KBM-7 (cell line): ENCODE data around the gene UCP2.

Experiments used
- DNase-seq: peaks from one replicate; pipeline ENCODE4 v3.0.0-alpha.2; 2015
- in situ Hi-C: fragments of 300-500 bp; cut with MboI; formaldehyde crosslinking; loops from 2 replicates; pipeline ENCODE4 v1.14.3; 2020; ENCODE audit warnings: low sequenced_read_pairs, low pct_unique_long_range_greater_than_20kb, mixed read lengths

UCP2 gene, protein sequence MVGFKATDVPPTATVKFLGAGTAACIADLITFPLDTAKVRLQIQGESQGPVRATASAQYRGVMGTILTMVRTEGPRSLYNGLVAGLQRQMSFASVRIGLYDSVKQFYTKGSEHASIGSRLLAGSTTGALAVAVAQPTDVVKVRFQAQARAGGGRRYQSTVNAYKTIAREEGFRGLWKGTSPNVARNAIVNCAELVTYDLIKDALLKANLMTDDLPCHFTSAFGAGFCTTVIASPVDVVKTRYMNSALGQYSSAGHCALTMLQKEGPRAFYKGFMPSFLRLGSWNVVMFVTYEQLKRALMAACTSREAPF

DNA sequence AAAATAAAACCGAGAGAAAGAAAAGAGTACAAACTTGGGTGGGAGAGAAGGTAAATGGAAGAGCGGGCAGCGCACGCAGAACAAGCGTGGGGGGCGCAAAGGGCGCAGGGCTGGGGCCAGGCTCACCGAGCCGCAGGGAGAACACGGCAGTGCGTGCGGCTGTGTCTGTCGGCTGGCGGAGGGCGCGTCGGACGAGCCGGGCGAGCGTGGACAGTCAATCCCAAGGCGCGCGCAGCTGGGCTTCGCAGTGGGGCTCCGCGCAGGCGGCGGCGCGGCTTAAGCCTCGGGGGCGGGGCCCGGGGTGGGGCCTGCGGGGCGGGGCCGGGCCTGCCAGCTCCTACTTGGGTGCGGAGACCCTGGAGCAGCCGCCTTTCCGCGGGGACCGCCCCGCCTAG lies at the start of gene UCP2:
Gene UCP2 (minus strand): TSS at position 249 of the 395 bp plus-strand sequence. CDS start 4,465 bp downstream, outside the sequence.
- in situ Hi-C loops = no loop called here

DNA sequence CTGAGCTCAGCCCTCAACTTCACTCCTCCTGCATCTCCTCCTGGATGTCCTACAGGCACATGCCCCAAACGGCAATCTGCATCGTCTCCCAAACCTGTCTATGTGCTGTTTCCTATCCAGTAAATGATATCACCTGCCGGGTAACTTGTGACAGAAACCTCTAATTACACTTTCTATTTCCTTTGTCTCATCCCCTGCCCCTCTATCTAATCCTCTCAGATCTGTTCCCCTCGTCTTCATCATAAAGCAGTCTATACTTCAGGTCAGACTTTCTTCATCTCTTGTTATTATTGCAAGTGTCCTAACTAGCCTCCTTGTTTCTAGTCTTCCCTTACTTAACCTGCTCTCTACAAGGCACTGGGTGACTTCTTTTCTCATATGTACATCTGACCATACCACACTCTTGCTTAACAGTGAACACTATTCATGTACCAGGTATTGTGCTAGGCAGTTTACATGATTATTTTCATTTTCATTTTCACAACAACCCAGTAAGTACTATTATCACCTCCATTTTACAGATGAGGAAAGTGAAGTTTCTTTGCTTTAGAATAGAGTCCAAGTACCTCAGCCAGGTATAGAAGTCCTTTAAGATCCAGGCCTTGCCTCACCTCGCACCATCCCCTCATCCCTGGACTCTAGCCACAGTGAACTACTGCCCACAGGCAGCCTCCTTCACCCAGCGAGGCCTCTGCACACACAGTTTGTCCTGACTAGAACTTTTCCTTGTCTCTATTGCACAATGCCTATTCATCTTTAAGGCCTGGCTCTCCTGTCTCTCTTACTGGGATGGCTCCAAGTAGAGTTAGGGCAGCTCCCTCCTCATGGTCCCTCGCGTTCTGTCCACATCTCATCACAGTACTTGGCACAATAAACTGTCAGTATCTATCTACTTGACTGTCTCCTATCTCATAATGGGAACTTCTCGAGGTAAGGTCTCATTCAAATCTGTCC lies 48.4 kb upstream of the UCP2 start:
- in situ Hi-C loops = no loop called here
- DNase-seq = no peak

More for the DNA sequence above, at the start of gene UCP2:
- DNase-seq = no peak

DNA sequence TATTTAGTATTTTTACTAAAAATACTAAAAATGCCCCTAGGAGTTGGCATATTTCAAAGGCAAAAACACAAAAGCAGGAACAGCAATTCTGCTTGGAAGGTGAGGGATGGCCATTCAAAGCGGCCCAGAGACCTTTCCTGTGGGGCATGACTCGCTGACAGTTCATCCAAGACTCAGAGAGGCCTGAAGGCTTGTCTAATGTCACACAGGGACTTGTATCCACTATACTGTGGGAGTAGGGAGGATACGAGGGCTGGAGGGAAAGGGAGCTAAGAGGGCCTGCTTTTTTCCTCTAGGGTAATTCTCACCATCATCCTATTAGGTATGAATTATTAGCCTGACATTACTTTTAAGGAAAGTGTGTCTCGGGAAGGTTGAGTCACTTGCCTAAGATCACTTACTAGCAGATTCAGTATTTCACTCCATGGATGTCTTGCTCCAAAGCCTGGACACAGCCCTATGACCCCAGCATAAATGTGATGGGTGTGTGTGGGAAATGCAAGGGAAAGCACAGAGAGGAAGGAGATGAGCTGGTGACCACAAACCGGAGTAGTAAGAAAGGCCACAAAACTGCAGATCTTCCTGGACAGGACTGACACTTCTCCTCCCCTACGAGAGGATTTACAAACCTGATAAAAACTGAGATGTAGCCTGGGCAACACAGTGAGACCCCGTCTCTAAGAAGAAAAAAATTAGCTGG lies 43.0 kb upstream of the UCP2 start:
- DNase-seq = no peak
- in situ Hi-C loops = no loop called here

DNA sequence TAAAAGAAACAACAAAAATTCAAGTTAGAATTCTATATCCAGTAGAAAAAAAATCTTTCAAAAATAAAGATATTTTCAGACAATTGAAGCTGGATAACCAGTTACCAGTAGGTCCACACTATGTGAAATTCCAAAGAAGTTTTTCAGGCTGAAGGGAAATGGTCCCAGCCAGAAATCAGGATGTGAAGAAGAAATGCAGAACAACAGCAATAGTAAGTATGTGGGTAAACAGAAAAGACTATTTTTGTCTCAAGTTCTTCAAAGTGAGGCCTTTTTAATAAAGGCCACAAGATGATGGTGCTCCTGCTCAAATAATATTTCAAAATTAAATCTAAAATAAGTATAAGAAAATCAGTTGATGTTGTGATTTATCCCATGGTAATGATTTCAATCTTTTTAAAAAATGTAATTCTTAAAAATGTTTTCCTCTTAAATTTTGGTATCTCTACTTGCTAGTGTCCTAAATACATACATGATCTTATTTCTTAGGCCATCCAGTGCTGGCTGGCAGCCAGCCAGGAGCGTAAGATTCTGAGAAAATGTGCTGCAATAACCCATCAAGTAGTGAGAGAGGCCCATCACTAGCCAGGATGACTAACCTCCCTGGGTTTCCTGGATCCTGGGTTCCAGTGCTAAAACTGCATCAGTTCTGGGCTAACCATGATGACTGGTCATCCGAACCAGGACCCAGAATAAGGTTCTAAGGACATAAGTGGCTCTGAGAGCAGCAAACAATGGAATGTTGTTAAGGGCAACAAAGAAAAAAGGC lies 41.8 kb upstream of the UCP2 start:
- in situ Hi-C loops = no loop called here
- no peak for DNase-seq

DNA sequence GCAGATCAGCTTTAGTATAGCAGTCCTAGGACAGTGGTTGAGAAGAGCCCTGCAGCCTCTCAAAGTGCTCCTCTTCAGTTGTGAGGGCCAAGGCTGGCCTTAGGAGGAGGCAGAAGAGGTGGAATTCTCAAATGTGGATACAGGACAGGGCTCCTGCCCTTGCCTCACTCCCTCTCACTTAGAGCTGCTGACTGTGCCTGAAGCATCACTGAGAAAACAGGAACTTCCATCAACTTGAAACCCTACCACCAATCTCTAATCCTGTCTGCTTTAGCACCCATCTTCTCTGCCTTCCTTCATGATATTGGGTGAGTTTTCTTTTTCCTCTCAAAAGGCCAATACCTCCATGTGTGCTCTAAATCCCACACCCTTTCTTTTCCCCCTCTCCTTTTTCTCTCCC lies 40.6 kb upstream of the UCP2 start:
- in situ Hi-C loops = no loop called here
- DNase-seq = no peak

DNA sequence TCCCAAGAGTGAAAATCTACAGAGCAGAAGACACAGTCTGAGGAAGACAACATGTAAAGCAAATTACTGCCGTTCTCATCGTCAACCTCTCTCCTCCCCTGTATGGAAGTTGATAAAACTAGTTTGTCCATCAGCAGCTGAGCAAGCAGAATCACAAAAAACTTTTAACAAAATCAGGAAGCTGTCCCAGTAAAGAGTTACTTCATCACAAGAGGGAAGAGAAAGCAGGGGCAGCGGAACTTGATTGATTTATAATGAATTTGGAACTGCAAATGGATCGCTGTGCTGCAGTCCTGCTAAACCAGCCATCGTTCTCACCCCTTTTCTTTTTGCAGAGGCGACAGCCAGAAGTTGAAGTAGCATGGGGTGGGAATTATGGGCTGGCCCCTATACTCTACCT lies 39.9 kb upstream of the UCP2 start:
- DNase-seq = no peak
- in situ Hi-C loops = no loop called here

DNA sequence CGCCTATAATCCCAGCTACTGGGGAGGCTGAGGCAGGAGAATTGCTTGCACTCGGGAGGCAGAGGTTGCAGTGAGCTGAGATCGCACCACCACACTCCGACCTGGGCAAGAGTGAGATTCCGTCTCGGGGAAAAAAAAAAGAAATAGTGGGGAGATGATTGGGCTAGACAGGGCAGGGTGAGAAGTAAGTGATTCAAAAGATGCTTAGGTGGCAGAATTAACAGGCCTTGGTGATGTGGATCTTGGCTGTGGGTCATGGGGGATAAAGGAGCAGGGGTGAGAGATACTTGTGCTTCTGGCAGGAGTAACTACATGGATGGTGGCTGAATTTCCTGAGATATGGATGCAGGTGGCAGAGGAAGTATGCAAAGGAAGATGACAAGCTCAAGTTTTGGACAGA lies 39.4 kb upstream of the UCP2 start:
- in situ Hi-C loops = no loop called here
- DNase-seq = no peak

DNA sequence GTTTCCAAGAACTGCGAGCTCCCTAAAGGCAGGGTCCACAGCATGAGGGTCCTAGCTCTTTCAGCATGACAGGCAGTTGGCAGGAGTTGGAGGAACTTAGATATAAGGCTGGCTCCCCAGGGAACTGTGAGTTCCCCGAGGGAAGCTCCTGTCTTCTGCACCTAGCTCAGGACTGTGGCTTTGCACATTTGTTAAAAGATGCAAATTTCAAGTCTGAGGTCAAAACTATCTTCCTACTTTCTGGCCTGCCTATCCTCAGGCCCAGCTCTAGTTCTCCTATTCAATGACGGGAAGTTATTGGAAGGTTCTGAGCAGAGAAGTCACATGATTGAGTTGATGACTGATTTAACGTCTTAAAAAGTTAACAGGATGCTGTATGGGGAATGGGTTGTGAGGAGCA lies 37.9 kb upstream of the UCP2 start:
- peak; percentile 50 for DNase-seq
- in situ Hi-C loops = no loop called here

DNA sequence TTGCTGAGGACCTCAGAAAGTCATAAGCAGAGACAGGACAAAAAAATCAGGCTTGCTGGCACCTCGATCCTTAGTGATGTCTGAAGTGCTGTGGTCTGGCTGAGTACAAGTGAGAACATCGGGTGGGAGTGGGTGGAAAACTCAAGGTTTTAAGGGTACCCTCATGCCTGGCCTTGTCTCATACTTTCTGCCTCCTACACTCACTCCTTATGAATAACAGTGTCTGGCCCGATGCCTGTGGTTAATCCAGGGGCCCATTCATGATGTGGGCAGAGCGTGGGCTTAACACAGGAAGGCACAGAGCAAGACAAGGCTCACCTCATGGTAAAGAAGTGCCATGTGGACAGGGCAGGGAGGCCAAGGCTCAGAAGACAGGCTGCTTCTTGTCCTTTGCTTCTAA lies 37.2 kb upstream of the UCP2 start:
- DNase-seq = no peak
- in situ Hi-C loops = no loop called here

DNA sequence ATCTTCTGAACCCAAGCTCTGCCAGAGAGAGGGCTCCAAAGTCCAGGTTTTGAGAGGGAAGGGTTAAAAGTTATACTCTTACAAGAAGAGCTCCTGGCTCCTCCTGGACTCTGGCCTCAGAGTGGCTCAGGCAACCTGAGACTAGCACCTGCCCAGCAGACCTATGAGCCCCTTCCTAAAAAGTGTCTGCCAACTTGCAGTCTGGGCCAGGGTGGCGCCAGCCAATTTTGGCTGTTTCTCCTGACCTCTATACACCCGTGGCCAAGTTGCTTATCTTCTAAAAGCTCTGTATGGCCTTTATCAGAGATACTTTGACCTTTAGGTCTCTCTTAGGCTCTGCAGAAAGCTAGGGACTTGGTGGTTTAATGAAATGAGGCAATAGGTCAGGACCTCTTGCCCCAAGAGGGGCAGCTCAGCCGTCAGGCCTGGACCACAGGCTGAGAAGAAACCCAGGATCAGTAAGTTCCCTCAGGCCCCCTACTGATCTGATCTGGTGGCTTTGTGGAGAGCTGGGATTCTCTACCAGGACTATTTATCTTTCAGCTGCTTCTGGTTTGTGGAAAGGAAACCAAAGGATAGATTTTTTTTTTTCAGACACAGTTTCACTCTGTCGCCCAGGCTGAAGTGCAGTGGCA lies 36.6 kb upstream of the UCP2 start:
- in situ Hi-C loops = no loop called here
- no peak for DNase-seq

DNA sequence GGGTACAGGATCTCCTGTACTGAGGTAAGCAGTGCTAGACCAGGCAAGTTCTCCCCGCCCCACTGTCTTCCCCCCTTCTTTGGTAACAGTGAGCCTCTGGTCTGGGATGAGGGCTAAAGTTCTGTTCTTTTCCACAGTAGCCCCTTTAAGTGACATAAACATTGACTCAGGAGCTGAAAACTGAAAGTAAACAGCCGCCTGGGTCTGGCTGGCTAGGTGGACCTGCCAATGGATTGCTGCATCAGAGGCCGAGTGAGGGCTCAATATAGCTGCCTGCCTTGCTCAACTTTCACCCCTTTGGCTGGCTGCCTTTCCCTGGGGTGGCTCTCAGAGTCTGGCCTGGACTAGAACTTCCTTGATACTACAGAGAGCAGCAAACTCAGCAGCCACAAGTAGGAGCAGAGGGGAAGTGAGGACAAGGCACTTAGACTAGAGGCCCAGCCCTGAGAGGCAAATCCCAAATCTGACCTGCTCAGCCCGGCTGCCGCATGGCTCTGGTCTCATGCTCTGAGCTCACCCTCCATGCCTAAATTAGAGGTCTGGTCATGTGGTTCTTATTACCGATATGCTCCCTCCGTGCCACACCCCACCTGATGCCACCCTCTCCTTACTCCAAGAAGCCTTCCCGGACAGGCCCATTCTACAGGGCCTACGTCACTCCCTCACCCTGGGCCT lies 35.8 kb upstream of the UCP2 start:
- in situ Hi-C loops = no loop called here
- no peak for DNase-seq

DNA sequence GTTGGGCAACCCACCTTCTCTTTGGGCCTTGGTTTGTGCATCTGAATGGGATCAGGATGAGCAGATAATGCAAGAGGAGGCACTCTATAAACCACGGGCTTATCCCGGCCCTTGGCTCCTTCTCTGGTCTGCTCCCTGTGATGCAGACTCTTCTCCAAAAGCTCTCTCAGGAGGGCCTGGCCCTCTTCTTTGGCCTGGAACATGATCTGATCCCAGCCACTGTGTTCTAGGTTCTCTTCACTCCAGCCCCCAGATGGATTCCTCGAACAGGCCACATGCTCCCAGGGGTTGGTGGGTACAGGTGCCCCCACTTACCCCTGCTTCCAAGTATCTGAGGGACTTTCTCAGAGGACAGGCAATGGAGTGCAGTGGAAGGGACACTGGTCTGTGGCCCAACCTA lies 35.0 kb upstream of the UCP2 start:
- in situ Hi-C loops = no loop called here
- DNase-seq = no peak

DNA sequence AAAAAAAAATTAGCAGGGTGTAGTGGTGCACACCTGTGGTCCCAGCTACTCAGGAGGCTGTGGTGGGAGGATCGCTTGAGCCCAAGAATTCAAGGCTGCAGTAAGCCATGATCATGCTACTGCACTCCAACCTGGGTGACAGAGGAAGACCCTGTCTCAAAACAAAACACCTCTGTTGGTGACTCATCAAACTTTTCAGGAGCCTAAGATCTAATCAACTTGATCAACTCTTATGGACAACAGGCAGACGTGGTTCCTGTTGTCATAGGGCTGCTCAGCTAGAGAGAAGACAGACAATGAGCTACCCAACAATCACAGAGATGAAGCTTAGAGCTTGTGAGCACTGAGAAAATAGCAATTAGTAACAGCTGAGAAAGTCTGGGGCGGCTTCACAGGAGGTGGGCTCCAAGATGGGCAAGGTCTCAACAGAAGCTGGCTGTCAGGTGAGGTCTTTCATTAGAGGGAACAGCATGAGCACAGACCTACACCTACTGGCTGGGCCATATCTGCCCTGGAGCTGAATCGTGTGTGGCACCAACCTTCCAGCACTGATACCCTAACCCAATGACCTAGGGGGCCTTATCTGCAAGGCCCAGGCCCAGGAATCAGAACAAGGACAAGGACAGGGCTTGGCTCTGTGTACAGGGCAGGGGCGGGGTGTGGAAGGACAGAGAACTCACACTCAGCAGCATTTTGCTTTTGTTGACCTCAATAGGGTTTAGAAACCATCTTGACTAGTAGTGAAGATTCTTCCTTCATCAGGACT lies 33.5 kb upstream of the UCP2 start:
- in situ Hi-C loops = no loop called here
- no peak for DNase-seq

DNA sequence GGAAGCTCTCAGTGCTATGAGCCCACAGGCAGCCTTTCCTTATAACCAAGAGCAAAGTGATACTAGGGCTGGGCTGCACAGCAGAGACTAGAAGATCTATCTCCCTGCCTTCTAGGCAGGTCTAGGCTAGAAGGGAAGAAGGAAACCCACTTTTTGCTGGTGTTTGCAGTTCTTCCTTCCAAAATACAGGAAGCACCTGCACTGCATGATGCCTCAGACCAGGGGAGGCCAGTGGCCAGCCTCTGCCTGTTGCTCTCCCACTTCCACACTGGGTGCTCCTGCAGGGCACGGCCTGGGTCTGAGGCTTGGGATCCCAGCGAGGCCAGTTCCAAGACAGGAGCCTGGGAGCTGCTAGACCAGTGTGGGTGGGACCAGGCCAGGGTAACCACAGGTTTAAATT lies 32.2 kb upstream of the UCP2 start:
- in situ Hi-C loops = no loop called here
- DNase-seq = no peak

DNA sequence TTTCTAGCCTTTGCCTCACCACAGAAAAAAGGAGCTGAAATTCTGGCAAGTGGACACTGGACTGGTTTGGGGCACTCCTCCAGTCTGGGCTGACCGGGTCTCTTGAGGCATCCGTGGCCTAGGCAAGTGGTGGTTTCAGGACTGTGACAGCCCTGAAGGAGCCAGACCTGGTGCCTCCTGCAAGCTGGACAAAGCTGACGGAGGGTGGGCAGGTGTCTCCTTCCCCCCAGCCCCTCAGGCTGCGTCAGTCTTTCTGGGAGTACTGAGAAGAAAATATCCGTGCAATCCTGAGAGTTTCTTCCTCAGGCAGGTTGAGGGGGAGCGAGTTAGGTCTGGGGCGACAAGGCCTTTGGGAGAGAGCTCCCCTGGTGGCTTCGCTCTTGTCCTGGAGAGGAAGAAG lies 30.5 kb upstream of the UCP2 start:
- in situ Hi-C loops = no loop called here
- DNase-seq = no peak

DNA sequence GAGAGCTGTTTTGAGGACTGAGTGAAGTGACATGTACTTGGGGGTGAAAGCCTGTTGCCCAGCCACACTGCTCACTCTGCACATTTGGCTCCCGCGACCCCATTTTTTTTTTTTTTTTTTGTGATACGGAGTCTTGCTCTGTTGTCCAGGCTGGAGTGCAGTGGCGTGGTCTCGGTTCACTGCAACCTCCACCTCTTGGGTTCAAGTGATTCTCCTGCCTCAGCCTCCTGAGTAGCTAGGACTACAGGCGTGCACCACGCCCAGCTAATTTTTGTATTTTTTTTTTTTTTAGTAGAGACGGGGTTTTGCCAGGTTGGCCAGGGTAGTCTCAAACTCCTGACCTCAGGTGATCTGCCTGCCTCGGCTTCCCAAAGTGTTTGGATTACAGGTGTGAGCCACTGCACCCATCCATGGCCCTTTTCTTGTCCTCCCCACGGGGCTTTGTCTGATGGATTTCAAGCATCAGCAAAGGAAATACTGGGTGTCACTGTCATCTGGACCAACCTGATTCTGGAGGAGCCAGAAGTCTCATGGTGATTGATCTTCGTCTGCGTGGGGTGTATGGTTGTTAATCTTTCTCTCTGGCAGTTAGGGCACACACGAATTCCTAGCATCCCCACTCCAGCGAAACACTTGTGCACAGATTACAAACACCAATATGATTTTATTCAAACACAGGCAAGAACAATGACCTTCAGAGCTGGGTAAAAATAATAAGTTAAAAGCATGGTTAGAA lies 29.6 kb upstream of the UCP2 start:
- DNase-seq = no peak
- in situ Hi-C loops = no loop called here
